ENCODE measurements around the gene UBA1. TPM values are rescaled to one million over a fixed set of nuclear protein-coding genes. Genes with fewer than 3 reads are reported as not detected.
"Not testable (repeated sequence)": the region's sequence is repeated elsewhere in the genome, so short reads cannot be mapped to it uniquely, and the experiment has no call there.

The UBA1 gene
- total RNA-seq, 1 donor from 2014 or later: 100 TPM

GRCh38 chrX:47240619-47241018, 47.0 kb downstream of the UBA1 start:
- ATAC-seq: no peak
- intact Hi-C loops (cut with micrococcal nuclease): no loop called here
- no peak for DNase-seq

GRCh38 chrX:47241201-47242011, 47.8 kb downstream of the UBA1 start:
- no peak for DNase-seq
- no peak for ATAC-seq
- intact Hi-C loops (cut with micrococcal nuclease): no loop called here

GRCh38 chrX:47242321-47242720, 48.7 kb downstream of the UBA1 start:
- DNase-seq (no peak), ATAC-seq (no peak)
- intact Hi-C loops (cut with micrococcal nuclease): no loop called here

- ATAC-seq: no peak
- intact Hi-C loops (cut with micrococcal nuclease): no loop called here
- DNase-seq: no peak
Observed at GRCh38 chrX:47243351-47243750, 49.7 kb downstream of the UBA1 start.

- no peak for DNase-seq
- no peak for ATAC-seq
- intact Hi-C loops (cut with micrococcal nuclease): no loop called here
Observed at GRCh38 chrX:47244676-47245075, 51.0 kb downstream of the UBA1 start.

GRCh38 chrX:47245156-47245555, 51.5 kb downstream of the UBA1 start:
- intact Hi-C loops (cut with micrococcal nuclease): no loop called here
- no peak for ATAC-seq
- DNase-seq: no peak

GRCh38 chrX:47247206-47247998, 53.8 kb downstream of the UBA1 start:
- intact Hi-C loops (cut with micrococcal nuclease): no loop called here
- ATAC-seq: no peak
- DNase-seq: no peak

GRCh38 chrX:47247999-47248320, 54.3 kb downstream of the UBA1 start:
- ATAC-seq: no peak
- intact Hi-C loops (cut with micrococcal nuclease): no loop called here

GRCh38 chrX:47248576-47248975, 54.9 kb downstream of the UBA1 start:
- intact Hi-C loops (cut with micrococcal nuclease): no loop called here
- ATAC-seq: no peak
- DNase-seq: no peak

More at GRCh38 chrX:47247999-47248320, 54.3 kb downstream of the UBA1 start:
- no peak for DNase-seq

- intact Hi-C loops (cut with micrococcal nuclease): no loop called here
- no peak for ATAC-seq
- no peak for DNase-seq
Observed at GRCh38 chrX:47250017-47250347, 56.4 kb downstream of the UBA1 start.

- DNase-seq; intact Hi-C loops (cut with micrococcal nuclease); ATAC-seq: not testable (repeated sequence)
Observed at GRCh38 chrX:47257620-47258019, 64.0 kb downstream of the UBA1 start.

Other genes with a start within 250 kb of the UBA1 start
- 18.7 TPM for gene RGN, start 115.4 kb upstream of the UBA1 start, total RNA-seq
- 210 TPM for gene NDUFB11, start 49.1 kb upstream of the UBA1 start, total RNA-seq
- gene RBM10, start 48.6 kb upstream of the UBA1 start, total RNA-seq: 32.9 TPM
- gene CDK16, start 24.9 kb downstream of the UBA1 start, total RNA-seq: 155 TPM
- gene USP11, start 39.2 kb downstream of the UBA1 start, total RNA-seq: 31.4 TPM
- gene ZNF157, start 176.7 kb downstream of the UBA1 start, total RNA-seq: not detected

Data from left ventricle myocardium superior (tissue), 1 donor.